ENCODE results near the gene CGNL1. TPM values are rescaled to one million over a fixed set of nuclear protein-coding genes. Genes with fewer than 3 reads are reported as not detected.

The CGNL1 gene
- total RNA-seq, 2 donors from 2014 or later = 16.4 to 29.8 TPM

DNA sequence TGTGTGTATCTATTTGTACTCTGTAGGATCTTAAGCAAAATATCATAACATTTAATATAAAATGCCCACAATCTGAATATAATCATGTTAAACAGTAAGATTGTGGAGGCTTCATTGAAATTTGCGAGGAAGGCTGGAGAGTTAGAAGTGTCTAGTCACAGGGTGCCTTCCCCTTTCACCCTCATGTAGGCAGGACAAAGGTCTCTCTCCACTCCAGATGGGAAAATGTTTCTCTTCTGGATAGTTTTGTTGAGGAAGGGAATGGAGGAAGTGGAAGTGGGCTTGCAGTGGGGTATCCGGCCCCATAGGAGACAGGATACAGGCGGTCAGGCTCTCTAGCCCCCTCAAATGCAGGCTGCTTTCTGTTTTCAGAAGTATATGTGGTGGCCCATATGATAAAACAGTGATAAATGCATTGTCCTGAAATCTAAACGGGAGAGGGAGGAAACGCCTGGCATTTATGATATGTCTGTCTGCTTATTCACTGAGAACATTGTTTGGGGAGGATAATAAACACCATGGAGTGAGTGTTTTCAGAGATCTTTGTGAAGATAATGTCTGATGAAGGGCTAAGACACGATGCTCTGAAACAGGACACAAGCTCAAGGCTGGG lies 202.1 kb downstream of the CGNL1 start:
- Histone ChIP-seq H3K36me3 (no peaks in the 10 kb centered on the region), H3K4me3 (no peak overlapping the region), H3K4me1 (no peaks in the 10 kb centered on the region), H3K27me3 (no peaks in the 10 kb centered on the region), H3K9me3 (no peaks in the 10 kb centered on the region), H3K27ac (no peak overlapping the region)
- no peak for DNase-seq (ENCODE audit: low spot score)
- TF ChIP-seq, protein P1, sequence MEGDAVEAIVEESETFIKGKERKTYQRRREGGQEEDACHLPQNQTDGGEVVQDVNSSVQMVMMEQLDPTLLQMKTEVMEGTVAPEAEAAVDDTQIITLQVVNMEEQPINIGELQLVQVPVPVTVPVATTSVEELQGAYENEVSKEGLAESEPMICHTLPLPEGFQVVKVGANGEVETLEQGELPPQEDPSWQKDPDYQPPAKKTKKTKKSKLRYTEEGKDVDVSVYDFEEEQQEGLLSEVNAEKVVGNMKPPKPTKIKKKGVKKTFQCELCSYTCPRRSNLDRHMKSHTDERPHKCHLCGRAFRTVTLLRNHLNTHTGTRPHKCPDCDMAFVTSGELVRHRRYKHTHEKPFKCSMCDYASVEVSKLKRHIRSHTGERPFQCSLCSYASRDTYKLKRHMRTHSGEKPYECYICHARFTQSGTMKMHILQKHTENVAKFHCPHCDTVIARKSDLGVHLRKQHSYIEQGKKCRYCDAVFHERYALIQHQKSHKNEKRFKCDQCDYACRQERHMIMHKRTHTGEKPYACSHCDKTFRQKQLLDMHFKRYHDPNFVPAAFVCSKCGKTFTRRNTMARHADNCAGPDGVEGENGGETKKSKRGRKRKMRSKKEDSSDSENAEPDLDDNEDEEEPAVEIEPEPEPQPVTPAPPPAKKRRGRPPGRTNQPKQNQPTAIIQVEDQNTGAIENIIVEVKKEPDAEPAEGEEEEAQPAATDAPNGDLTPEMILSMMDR (IDR thresholded peaks at IDR 0.05) = no peak

DNA sequence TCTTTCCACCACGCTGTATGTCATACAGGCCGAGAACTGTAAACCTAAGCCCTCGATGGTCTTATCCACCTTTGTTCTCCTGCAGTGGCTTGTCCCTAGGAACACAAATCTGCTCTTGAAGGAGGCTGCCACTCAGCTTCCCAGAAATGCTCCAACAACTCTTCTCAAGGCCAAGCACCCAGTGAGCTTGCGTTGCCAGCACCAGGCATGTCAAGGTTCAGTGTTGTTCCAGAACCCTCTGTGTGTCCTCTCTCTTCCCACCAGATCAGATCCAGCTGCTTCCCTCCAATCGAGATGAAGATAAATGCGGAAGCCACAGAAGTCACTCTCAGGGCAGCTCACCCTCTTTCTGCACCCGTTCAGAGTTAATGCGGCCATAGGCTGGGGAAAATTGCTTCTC lies 204.1 kb downstream of the CGNL1 start:
- Histone ChIP-seq H3K36me3 (no peaks in the 10 kb centered on the region), H3K9me3 (no peaks in the 10 kb centered on the region), H3K27ac (no peak overlapping the region), H3K4me3 (no peak overlapping the region), H3K4me1 (no peaks in the 10 kb centered on the region), H3K27me3 (no peaks in the 10 kb centered on the region)
- TF ChIP-seq, protein P1 (IDR thresholded peaks at IDR 0.05) = no peak
- no peak for DNase-seq (ENCODE audit: low spot score)

GRCh38 chr15:57580866-57581265 lies 204.6 kb downstream of the CGNL1 start:
- Histone ChIP-seq H3K9me3 (no peaks in the 10 kb centered on the region), H3K27ac (no peak overlapping the region), H3K4me3 (no peak overlapping the region), H3K36me3 (no peaks in the 10 kb centered on the region), H3K27me3 (no peaks in the 10 kb centered on the region), H3K4me1 (no peaks in the 10 kb centered on the region)
- TF ChIP-seq, protein P1 (IDR thresholded peaks at IDR 0.05) = no peak
- no peak for DNase-seq (ENCODE audit: low spot score)

DNA sequence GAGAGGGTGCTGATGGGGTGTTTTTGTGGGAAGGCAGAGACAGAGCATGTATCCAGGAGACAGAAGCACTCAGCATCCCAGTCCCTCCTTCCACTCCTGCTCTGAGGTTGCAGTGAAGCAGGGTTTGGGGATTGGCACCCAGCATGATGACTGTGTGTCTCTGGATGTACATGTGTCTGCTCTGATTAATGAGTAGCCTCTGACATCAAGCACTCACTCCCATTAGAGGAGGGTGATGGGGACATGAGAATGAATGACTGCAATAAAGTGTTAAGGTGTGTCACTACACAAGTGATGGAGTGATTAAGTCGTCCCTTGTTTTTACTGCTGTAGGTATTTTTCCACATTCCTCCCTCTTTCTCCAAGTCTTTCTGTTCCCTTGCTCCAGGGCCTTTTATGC lies 205.8 kb downstream of the CGNL1 start:
- no peaks in the 10 kb centered on the region for H3K4me1 ChIP-seq
- no peak overlapping the region for H3K4me3 ChIP-seq
- no peaks in the 10 kb centered on the region for H3K9me3 ChIP-seq
- H3K27ac ChIP-seq = no peak overlapping the region
- H3K36me3 ChIP-seq = no peaks in the 10 kb centered on the region
- DNase-seq (ENCODE audit: low spot score) = no peak
- TF ChIP-seq, protein P1 (IDR thresholded peaks at IDR 0.05) = no peak
- no peaks in the 10 kb centered on the region for H3K27me3 ChIP-seq

DNA sequence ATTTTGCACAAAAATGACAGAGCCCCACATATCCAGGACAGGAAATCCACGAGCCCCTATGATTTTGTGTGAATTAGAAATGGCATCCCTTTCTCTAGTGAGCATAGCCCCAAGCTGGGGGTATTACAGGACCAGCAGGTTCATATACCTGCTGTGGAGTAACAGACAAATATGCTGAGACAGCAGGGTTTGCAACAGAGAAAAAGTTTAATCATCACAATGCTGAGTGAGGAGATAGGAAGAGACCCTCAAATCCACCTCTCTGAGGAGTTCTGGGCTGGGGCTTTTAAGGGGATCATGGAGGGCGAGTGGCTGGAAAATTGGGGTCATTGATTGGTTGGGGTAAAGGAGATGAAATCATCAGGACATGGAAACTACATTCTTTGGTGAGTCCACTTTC lies 207.0 kb downstream of the CGNL1 start:
- Histone ChIP-seq H3K4me1 (no peaks in the 10 kb centered on the region), H3K27ac (no peak overlapping the region), H3K4me3 (no peak overlapping the region), H3K36me3 (no peaks in the 10 kb centered on the region), H3K9me3 (no peaks in the 10 kb centered on the region), H3K27me3 (no peaks in the 10 kb centered on the region)
- DNase-seq (ENCODE audit: low spot score) = no peak
- TF ChIP-seq, protein P1 (IDR thresholded peaks at IDR 0.05) = no peak

- DNase-seq (ENCODE audit: low spot score) = no peak
- Histone ChIP-seq H3K36me3 (no peaks in the 10 kb centered on the region), H3K4me3 (no peak overlapping the region), H3K9me3 (no peaks in the 10 kb centered on the region), H3K4me1 (peaks cover 0 to under 1% of the 10 kb centered on the region in 2 donors), H3K27me3 (no peaks in the 10 kb centered on the region), H3K27ac (no peak overlapping the region)
- TF ChIP-seq, protein P1 (IDR thresholded peaks at IDR 0.05) = no peak
Measured at GRCh38 chr15:57583720-57584119, 207.4 kb downstream of the CGNL1 start.
